ENCODE data around the gene NTMT1.

The NTMT1 gene

DNA sequence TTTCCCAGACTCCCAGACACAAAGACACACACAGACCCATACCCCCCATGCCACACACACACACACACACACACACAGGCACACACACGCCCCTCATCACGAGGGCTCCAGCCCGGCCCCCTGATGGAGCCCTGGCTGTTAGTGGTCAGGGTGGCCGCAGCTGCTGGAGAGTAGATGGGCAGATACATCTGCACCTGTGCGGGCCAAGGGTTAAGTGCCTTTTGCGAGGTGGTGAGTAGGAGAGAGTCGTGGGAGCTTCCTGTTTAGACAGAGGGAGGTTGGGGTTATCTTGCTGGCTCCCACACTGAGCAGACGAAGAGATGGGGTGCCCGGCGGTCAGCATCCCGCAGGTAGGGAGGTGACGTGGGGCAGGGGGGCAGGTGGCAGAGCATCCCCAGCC, 47.6 kb downstream of the NTMT1 start:
- TF ChIP-seq, protein P1, sequence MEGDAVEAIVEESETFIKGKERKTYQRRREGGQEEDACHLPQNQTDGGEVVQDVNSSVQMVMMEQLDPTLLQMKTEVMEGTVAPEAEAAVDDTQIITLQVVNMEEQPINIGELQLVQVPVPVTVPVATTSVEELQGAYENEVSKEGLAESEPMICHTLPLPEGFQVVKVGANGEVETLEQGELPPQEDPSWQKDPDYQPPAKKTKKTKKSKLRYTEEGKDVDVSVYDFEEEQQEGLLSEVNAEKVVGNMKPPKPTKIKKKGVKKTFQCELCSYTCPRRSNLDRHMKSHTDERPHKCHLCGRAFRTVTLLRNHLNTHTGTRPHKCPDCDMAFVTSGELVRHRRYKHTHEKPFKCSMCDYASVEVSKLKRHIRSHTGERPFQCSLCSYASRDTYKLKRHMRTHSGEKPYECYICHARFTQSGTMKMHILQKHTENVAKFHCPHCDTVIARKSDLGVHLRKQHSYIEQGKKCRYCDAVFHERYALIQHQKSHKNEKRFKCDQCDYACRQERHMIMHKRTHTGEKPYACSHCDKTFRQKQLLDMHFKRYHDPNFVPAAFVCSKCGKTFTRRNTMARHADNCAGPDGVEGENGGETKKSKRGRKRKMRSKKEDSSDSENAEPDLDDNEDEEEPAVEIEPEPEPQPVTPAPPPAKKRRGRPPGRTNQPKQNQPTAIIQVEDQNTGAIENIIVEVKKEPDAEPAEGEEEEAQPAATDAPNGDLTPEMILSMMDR (IDR thresholded peaks at IDR 0.05; ENCODE audit: control insufficient read depth, extremely low read depth, insufficient read depth), result no peak
- DNase-seq (ENCODE audit: low read depth), result no peak
- no peak overlapping the region for H3K4me3 ChIP-seq (ENCODE audit: low read depth, low read length)

DNA sequence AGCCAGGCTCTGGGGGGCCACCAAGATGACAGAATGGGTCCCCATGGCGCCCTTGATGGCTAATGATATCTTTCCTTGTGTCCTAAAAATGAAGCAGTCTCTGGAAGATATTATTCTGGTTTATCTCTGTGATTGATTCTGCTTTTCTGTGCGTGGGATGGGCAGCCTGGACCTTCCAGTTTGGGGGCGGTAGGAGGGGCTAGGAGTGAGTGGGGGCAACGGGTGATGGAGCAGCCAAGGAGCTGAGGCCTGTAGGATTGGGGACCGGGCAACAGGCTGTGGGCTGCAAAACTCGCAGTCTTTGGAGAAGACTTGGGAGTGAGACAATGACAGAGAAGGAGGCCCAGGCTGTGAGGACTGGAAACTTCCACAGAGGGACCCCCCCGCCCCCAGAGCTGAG, 48.3 kb downstream of the NTMT1 start:
- DNase-seq (ENCODE audit: low read depth), result no peak
- TF ChIP-seq, protein P1 (IDR thresholded peaks at IDR 0.05; ENCODE audit: control insufficient read depth, extremely low read depth, insufficient read depth), result no peak
- H3K4me3 ChIP-seq (ENCODE audit: low read depth, low read length), result no peak overlapping the region

DNA sequence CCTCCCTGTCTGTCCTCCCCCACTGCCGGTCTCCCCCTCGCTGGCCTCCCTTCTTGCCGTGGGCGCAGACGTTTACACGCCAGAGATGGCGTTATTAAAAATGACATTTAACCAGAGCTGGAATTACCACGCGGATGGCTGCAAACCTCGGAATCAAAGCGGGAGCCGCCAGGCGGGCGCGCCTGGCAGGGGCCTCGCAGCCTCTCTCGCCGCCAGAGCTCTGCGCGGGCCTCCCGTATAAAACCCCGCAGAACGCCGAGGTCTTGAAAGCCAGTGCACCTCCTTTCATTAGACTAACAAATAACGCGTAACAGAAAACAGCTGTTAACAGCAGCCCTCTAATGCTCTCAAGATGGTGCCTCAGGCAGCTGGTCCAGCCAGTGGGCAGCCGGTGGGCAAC, 49.7 kb downstream of the NTMT1 start:
- H3K4me3 ChIP-seq (ENCODE audit: low read depth, low read length), result no peak overlapping the region
- DNase-seq (ENCODE audit: low read depth), result no peak
- TF ChIP-seq, protein P1 (IDR thresholded peaks at IDR 0.05; ENCODE audit: control insufficient read depth, extremely low read depth, insufficient read depth), result no peak

DNA sequence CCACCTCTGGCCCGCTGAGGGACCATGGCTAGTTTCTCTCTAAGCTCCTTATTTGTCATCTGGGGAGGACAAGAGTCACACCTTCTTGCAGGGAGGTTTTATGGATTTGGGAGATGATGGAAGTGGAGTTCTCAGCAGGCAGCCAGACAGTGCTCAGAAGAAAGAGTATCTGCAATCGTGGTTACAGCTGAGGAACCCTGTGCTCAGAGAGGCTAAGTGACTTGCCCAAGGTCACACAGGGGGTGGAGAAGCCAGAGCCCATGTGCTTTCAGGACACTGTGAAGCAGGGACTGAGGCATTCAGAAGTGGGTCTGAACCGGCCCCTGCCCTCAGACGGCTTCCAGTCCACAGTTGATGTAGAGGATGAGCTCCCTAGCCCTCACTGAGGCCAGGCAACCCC, 50.3 kb downstream of the NTMT1 start:
- TF ChIP-seq, protein P1 (IDR thresholded peaks at IDR 0.05; ENCODE audit: control insufficient read depth, extremely low read depth, insufficient read depth), result no peak
- no peak for DNase-seq (ENCODE audit: low read depth)
- H3K4me3 ChIP-seq (ENCODE audit: low read depth, low read length), result no peak overlapping the region

DNA sequence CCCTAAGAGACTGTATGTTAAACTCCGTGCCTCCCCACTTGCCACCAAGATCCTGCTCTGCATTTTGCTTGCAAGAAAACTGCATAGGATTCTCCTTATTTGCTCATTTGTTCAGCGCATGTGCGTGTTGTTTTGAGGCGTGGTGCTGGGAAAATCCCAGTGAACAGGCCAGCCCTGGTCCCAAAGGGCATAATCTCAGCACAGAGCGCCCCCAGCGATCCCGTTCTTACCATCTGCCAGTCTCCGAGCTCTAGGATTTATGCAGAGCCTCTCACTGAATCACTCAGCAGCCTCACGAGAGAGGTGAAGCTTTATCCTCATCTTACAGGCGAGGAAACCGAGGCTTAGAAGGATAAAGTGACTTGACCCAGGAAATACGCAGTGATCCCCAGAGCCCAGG, 51.0 kb downstream of the NTMT1 start:
- TF ChIP-seq, protein P1 (IDR thresholded peaks at IDR 0.05; ENCODE audit: control insufficient read depth, extremely low read depth, insufficient read depth), result no peak
- DNase-seq (ENCODE audit: low read depth), result no peak
- H3K4me3 ChIP-seq (ENCODE audit: low read depth, low read length), result no peak overlapping the region

DNA sequence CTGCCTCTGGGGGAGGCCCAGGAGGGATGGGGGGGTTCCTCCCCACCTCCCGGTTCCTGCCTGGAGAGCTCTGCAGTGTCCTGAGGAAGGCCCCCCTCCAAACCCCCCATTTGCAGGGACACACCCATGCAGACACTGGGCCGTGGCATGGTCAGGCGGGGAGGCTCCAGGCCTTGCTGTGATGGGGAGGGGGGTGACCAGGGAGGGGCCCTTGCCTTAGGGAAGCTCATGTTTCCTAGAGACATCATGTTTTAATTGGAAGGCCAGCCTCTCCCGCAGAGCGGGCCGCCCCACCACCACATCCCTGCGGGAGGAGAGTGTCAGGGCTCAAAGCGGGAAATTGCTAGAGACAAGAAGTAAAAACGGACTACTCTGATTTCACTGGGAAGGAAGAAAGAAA, 51.5 kb downstream of the NTMT1 start:
- TF ChIP-seq, protein P1 (IDR thresholded peaks at IDR 0.05; ENCODE audit: control insufficient read depth, extremely low read depth, insufficient read depth), result no peak
- DNase-seq (ENCODE audit: low read depth), result no peak
- H3K4me3 ChIP-seq (ENCODE audit: low read depth, low read length), result no peak overlapping the region

DNA sequence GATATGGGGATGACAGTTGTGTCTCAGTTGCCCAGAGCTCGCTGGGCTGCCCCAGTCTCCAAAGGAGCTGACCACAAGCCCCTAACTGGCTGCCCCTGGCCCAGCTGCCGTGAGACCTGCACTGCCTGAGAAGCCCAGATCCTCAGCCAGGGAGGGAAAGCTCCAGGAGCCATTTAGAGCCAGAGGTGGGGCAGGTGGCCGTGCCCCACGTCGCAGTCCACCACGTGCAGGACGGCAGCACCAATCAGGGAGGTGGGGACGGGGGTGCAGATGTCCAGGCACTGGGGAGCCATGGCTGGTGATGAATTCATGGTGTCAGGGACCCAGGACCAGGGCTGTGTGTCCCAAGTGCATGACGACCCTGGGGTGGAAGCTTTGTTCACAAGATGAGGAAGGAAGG, 52.9 kb downstream of the NTMT1 start:
- TF ChIP-seq, protein P1 (IDR thresholded peaks at IDR 0.05; ENCODE audit: control insufficient read depth, extremely low read depth, insufficient read depth), result no peak

More for the DNA sequence above, 52.9 kb downstream of the NTMT1 start:
- no peak for DNase-seq (ENCODE audit: low read depth)
- H3K4me3 ChIP-seq (ENCODE audit: low read depth, low read length), result no peak overlapping the region
